ENCODE results near the gene S1PR3. TPM values are rescaled to one million over a fixed set of nuclear protein-coding genes. Genes with fewer than 3 reads are reported as not detected.

The S1PR3 gene
- total and polyA plus RNA-seq, 12 donors = 3.6 to 61.6 (median 13.3) TPM

GRCh38 chr9:89044104-89044503 is 52.8 kb downstream of the S1PR3 start:
- no peaks in the 10 kb centered on the region for H3K9me3 ChIP-seq
- 80 to 89% methylated on average over 2 of the region's 2 CpGs for WGBS, 2 donors

GRCh38 chr9:89044881-89045280 is 53.6 kb downstream of the S1PR3 start:
- peaks cover 0 to 4% (median 0%) of the 10 kb centered on the region in 9 donors for H3K4me1 ChIP-seq
- 82 to 87% methylated on average over 4 of the region's 4 CpGs for WGBS, 2 donors
- intact Hi-C loops (cut with DNase I) = no loop called here
- no peak for TF ChIP-seq CTCF (IDR thresholded peaks at IDR 0.05)
- peaks cover 0 to 7% (median 0%) of the 10 kb centered on the region in 7 donors for H3K27me3 ChIP-seq
- H3K27ac ChIP-seq = no peak overlapping the region
- no peak for ATAC-seq
- H3K9me3 ChIP-seq = no peaks in the 10 kb centered on the region
- no peak for DNase-seq
- no peak overlapping the region for H3K4me3 ChIP-seq
- no peaks in the 10 kb centered on the region for H3K36me3 ChIP-seq

More at GRCh38 chr9:89044104-89044503, 52.8 kb downstream of the S1PR3 start:
- Histone ChIP-seq H3K4me1 (peaks cover 0 to 4% (median 0%) of the 10 kb centered on the region in 9 donors), H3K36me3 (no peaks in the 10 kb centered on the region), H3K27me3 (peaks cover 0 to 7% (median 0%) of the 10 kb centered on the region in 7 donors), H3K4me3 (no peak overlapping the region), H3K27ac (no peak overlapping the region)
- no peak for TF ChIP-seq CTCF (IDR thresholded peaks at IDR 0.05)
- ATAC-seq = no peak
- intact Hi-C loops (cut with DNase I) = no loop called here
- DNase-seq = no peak

- H3K27me3 ChIP-seq = peaks cover 0 to 7% (median 0%) of the 10 kb centered on the region in 7 donors
- H3K4me3 ChIP-seq = no peak overlapping the region
- no peak for TF ChIP-seq CTCF (IDR thresholded peaks at IDR 0.05)
- H3K9me3 ChIP-seq = no peaks in the 10 kb centered on the region
- H3K4me1 ChIP-seq = peaks cover 0 to 4% (median 0%) of the 10 kb centered on the region in 9 donors
- 65% methylated on average over 2 of the region's 2 CpGs for WGBS, 2 donors
- no peaks in the 10 kb centered on the region for H3K36me3 ChIP-seq
- H3K27ac ChIP-seq = peak overlapping the region in 4 of 10 donors; percentile 3 to 23 (median 14)
- DNase-seq (no peak), ATAC-seq (peak; percentile 44 to 81 (median 69))
- intact Hi-C loops (cut with DNase I) = no loop called here
Measured at GRCh38 chr9:89046832-89047231, 55.6 kb downstream of the S1PR3 start.

- ATAC-seq (no peak), DNase-seq (no peak)
- Histone ChIP-seq H3K27ac (no peak overlapping the region), H3K4me3 (no peak overlapping the region), H3K4me1 (peaks cover 0 to 4% (median 0%) of the 10 kb centered on the region in 9 donors), H3K36me3 (no peaks in the 10 kb centered on the region), H3K27me3 (peaks cover 0 to 7% (median 0%) of the 10 kb centered on the region in 7 donors), H3K9me3 (no peaks in the 10 kb centered on the region)
- intact Hi-C loops (cut with DNase I) = no loop called here
- no peak for TF ChIP-seq CTCF (IDR thresholded peaks at IDR 0.05)
- WGBS, 2 donors = 79 to 84% methylated on average over 4 of the region's 4 CpGs
Measured at GRCh38 chr9:89047667-89048066, 56.4 kb downstream of the S1PR3 start.
